GM12878 (cell line): ENCODE measurements around the gene MINDY3.

Experiments
- FOXK2 ChIP-seq: fragments of 450-650 bp; IDR thresholded peaks from 2 replicates; pipeline ENCODE4 v1.6.1; 2017; ENCODE audit warnings: mild to moderate bottlenecking, moderate library complexity
- KDM1A ChIP-seq: fragments of 200-600 bp; sonication (generic); IDR thresholded peaks from 2 replicates; pipeline ENCODE4 v1.6.1; 2016; ENCODE audit warnings: borderline replicate concordance
- RELA ChIP-seq: fragments of 450-650 bp; IDR thresholded peaks from 2 replicates; pipeline ENCODE4 v1.8.0; 2014; ENCODE audit warnings: borderline replicate concordance; ENCODE audit not compliant: partially characterized antibody
- RFX5 ChIP-seq: IDR thresholded peaks from 2 replicates; pipeline ENCODE4 v1.6.1; 2011; ENCODE audit warnings: low read depth, low read length, improper control_type of control experiment
- SIX5 ChIP-seq: IDR thresholded peaks from 2 replicates; pipeline ENCODE4 v1.6.1; 2011; ENCODE audit warnings: mild to moderate bottlenecking, low read depth, low read length, moderate library complexity; ENCODE audit not compliant: severe bottlenecking
- TF ChIP-seq, protein P1 (sequence below), 3 experiments: IDR thresholded peaks in 2 of 3; conservative IDR thresholded peaks in 1 of 3; 2 replicates each; pipeline ENCODE4 v1.5.1; 2011; ENCODE audit warnings: low read depth in 3 of 3, low read length in 3 of 3, mild to moderate bottlenecking in 3 of 3, control low read depth in 2 of 3, moderate library complexity in 2 of 3, inconsistent platforms in 1 of 3, mixed read lengths in 1 of 3; ENCODE audit not compliant: control insufficient read depth in 2 of 3, insufficient read depth in 1 of 3; ENCODE audit errors: extremely low read depth in 1 of 3
- TF ChIP-seq, protein P2 (sequence below): IDR thresholded peaks from 2 replicates; pipeline ENCODE4 v1.6.1; 2012; ENCODE audit warnings: mild to moderate bottlenecking, low read depth, low read length

DNA sequence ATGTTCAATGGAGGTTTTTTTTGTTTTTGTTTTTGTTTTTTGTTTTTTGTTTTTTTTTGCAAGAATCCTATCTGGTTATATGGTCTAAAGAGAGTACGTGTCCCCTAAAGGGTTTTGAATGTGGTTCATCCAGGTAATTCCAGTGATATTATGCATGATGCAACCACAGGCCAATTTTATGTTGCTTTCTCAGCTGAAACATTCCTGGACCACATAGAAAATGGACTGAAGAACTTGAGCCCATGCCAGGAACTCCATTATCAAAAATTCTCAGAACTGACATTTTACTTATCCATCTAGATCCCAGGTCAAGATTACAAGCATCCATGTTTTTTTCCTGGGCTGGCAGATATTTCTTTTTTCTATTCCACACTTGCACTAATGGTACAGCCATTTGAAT, 11.5 kb upstream of the MINDY3 start:
- TF ChIP-seq, protein P1, sequence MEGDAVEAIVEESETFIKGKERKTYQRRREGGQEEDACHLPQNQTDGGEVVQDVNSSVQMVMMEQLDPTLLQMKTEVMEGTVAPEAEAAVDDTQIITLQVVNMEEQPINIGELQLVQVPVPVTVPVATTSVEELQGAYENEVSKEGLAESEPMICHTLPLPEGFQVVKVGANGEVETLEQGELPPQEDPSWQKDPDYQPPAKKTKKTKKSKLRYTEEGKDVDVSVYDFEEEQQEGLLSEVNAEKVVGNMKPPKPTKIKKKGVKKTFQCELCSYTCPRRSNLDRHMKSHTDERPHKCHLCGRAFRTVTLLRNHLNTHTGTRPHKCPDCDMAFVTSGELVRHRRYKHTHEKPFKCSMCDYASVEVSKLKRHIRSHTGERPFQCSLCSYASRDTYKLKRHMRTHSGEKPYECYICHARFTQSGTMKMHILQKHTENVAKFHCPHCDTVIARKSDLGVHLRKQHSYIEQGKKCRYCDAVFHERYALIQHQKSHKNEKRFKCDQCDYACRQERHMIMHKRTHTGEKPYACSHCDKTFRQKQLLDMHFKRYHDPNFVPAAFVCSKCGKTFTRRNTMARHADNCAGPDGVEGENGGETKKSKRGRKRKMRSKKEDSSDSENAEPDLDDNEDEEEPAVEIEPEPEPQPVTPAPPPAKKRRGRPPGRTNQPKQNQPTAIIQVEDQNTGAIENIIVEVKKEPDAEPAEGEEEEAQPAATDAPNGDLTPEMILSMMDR (IDR thresholded peaks at IDR 0.05 in 2 of 3, conservative IDR thresholded peaks at IDR 0.05 in 1 of 3; ENCODE audit: control insufficient read depth in 2 of 3, extremely low read depth in 1 of 3, insufficient read depth in 1 of 3, low read depth in 3 of 3, low read length in 3 of 3), result no peak
- TF ChIP-seq, protein P2, sequence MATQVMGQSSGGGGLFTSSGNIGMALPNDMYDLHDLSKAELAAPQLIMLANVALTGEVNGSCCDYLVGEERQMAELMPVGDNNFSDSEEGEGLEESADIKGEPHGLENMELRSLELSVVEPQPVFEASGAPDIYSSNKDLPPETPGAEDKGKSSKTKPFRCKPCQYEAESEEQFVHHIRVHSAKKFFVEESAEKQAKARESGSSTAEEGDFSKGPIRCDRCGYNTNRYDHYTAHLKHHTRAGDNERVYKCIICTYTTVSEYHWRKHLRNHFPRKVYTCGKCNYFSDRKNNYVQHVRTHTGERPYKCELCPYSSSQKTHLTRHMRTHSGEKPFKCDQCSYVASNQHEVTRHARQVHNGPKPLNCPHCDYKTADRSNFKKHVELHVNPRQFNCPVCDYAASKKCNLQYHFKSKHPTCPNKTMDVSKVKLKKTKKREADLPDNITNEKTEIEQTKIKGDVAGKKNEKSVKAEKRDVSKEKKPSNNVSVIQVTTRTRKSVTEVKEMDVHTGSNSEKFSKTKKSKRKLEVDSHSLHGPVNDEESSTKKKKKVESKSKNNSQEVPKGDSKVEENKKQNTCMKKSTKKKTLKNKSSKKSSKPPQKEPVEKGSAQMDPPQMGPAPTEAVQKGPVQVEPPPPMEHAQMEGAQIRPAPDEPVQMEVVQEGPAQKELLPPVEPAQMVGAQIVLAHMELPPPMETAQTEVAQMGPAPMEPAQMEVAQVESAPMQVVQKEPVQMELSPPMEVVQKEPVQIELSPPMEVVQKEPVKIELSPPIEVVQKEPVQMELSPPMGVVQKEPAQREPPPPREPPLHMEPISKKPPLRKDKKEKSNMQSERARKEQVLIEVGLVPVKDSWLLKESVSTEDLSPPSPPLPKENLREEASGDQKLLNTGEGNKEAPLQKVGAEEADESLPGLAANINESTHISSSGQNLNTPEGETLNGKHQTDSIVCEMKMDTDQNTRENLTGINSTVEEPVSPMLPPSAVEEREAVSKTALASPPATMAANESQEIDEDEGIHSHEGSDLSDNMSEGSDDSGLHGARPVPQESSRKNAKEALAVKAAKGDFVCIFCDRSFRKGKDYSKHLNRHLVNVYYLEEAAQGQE, result no peak
- no peak for TF ChIP-seq RELA
- TF ChIP-seq RFX5, result no peak
- TF ChIP-seq SIX5, result no peak
- no peak for TF ChIP-seq KDM1A
- TF ChIP-seq FOXK2, result no peak
